Calu3 (cell line): ENCODE data around the gene ACTR2. TPM values are rescaled to one million over a fixed set of nuclear protein-coding genes. Genes with fewer than 3 reads are reported as not detected.

Experiments used
- BruUV-seq: library from RNA; stranded (reverse); fragments of 400-500 nt; replicated peaks from 2 replicates; lab custom pipeline; 2021; lab: Mats Ljungman, UMichigan
- CTCF ChIA-PET: fragments of 300-600 bp; sonication (Branson Sonifier 250); formaldehyde crosslinking; loops from one replicate; lab custom pipeline; 2022; ENCODE audit warnings: antibody characterized with exemption; lab: Charles Lee
- DNase-seq: peaks from one replicate; pipeline ENCODE4 v3.0.0; 2022
- H3K27ac Mint-ChIP-seq: one replicate; pipeline ENCODE4 v1.8.0; 2022; ENCODE audit warnings: mixed read lengths; ENCODE audit not compliant: unreplicated experiment
- H3K27me3 Mint-ChIP-seq: one replicate; pipeline ENCODE4 v1.8.0; 2022; ENCODE audit warnings: mixed read lengths; ENCODE audit not compliant: unreplicated experiment
- H3K36me3 Mint-ChIP-seq: one replicate; pipeline ENCODE4 v1.8.0; 2022; ENCODE audit warnings: mild to moderate bottlenecking, moderate library complexity, mixed read lengths; ENCODE audit not compliant: insufficient read depth, unreplicated experiment
- H3K4me1 Mint-ChIP-seq: one replicate; pipeline ENCODE4 v1.8.0; 2022; ENCODE audit warnings: mild to moderate bottlenecking, low read depth, mixed read lengths; ENCODE audit not compliant: unreplicated experiment
- H3K4me3 Mint-ChIP-seq: one replicate; pipeline ENCODE4 v1.8.0; 2022; ENCODE audit warnings: mild to moderate bottlenecking, low read depth, moderate library complexity, mixed read lengths; ENCODE audit not compliant: unreplicated experiment
- H3K9me3 Mint-ChIP-seq: one replicate; pipeline ENCODE4 v1.8.0; 2022; ENCODE audit warnings: low read depth, mixed read lengths; ENCODE audit not compliant: unreplicated experiment
- CTCF ChIP-seq: fragments of 200-600 bp; IDR thresholded peaks from one replicate; pipeline ENCODE4 v1.8.0; 2022; ENCODE audit warnings: antibody characterized with exemption; ENCODE audit not compliant: unreplicated experiment
- intact Hi-C: fragments of 100-400 bp; cut with micrococcal nuclease; formaldehyde crosslinking; loops from one replicate; pipeline ENCODE4 v1.10.0; 2022; ENCODE audit not compliant: unreplicated experiment
- total RNA-seq: library from RNA; stranded (reverse); gene quantifications from 2 replicates; pipeline ENCODE4 v1.2.3, GENCODE V29; 2022

The ACTR2 gene
- total RNA-seq, 1 experiment from 2014 or later = 240 TPM

DNA sequence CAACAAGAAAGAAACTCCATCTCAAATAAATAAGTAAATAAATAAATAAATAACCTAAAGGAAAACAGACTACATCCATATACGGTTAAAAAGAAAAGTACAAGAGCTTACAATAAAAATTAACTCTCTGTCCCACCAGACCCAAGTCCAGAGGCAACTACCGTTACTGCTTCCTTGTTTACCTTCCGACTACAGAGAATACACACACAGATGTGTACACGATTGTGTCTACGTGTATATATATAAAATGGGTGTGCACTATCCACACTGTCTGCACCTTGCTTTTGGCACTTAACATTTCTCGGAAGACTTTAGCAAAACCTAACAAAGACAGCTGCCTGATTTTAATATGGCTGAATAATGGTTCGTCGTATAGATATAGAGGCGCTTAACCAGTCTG lies 69.9 kb downstream of the ACTR2 start:
- no peak overlapping the region for H3K27ac Mint-ChIP-seq
- intact Hi-C loops = no loop called here
- no peak for TF ChIP-seq CTCF
- no peaks in the 10 kb centered on the region for H3K27me3 Mint-ChIP-seq
- peaks cover 5% of the 10 kb centered on the region for H3K36me3 Mint-ChIP-seq
- H3K9me3 Mint-ChIP-seq = no peaks in the 10 kb centered on the region
- CTCF ChIA-PET = interaction anchor here (1.2 kb wide), 1 partner anchor 99 kb away, joined by 3 read pairs; no protein-coding TSS in a partner anchor
- no peak for DNase-seq
- H3K4me3 Mint-ChIP-seq = no peak overlapping the region
- no peaks in the 10 kb centered on the region for H3K4me1 Mint-ChIP-seq
- no TSS peak for BruUV-seq

DNA sequence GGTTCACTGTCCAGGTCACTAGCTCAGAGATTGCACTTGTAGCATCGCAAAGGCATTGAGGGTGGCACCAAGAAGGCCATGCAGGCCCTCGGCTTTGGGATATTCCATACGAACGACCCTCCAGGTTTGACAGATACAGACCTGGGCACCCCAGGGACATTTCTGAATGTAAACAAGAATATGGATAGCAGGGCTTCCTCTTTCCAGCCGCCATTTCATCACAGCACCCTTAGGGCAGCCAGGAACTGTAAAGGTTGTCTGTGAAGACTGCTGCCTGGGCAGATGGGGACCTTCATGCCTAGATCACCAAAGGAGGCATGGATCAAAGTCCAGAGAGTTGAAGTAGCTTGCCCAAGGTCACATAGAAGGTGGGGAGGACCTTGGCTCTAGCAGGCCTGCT lies 70.5 kb downstream of the ACTR2 start:
- Mint-ChIP-seq H3K36me3 (peaks cover 5% of the 10 kb centered on the region), H3K9me3 (no peaks in the 10 kb centered on the region), H3K4me1 (no peaks in the 10 kb centered on the region), H3K4me3 (no peak overlapping the region), H3K27ac (no peak overlapping the region), H3K27me3 (no peaks in the 10 kb centered on the region)
- BruUV-seq = no TSS peak
- no peak for DNase-seq
- TF ChIP-seq CTCF = no peak
- intact Hi-C loops = no loop called here
- CTCF ChIA-PET = interaction anchor here (1.2 kb wide), 1 partner anchor 99 kb away, joined by 3 read pairs; no protein-coding TSS in a partner anchor

DNA sequence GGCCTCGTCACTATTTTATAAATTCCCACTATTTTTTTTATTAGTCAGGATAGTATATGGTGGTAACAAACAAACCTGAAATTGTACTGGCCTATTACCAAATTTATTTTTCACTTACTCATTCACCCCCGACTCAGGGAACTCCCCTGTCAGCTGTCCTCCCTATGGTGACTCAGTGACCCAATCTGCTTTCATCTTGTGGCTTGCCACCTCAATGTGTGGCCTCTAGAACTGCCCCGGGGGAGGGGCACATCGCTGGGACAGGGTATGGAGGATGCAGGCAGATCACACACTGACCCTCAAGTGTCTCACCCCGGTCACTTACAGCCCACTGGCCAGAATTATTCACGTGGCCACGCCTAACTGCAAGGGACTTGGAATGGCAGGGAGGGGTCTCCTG lies 71.6 kb downstream of the ACTR2 start:
- no peak for TF ChIP-seq CTCF
- Mint-ChIP-seq H3K36me3 (peaks cover 4% of the 10 kb centered on the region), H3K27me3 (no peaks in the 10 kb centered on the region), H3K9me3 (no peaks in the 10 kb centered on the region), H3K4me1 (no peaks in the 10 kb centered on the region), H3K27ac (no peak overlapping the region), H3K4me3 (no peak overlapping the region)
- intact Hi-C loops = no loop called here
- CTCF ChIA-PET = no interaction called here
- no peak for DNase-seq
- BruUV-seq = no TSS peak

DNA sequence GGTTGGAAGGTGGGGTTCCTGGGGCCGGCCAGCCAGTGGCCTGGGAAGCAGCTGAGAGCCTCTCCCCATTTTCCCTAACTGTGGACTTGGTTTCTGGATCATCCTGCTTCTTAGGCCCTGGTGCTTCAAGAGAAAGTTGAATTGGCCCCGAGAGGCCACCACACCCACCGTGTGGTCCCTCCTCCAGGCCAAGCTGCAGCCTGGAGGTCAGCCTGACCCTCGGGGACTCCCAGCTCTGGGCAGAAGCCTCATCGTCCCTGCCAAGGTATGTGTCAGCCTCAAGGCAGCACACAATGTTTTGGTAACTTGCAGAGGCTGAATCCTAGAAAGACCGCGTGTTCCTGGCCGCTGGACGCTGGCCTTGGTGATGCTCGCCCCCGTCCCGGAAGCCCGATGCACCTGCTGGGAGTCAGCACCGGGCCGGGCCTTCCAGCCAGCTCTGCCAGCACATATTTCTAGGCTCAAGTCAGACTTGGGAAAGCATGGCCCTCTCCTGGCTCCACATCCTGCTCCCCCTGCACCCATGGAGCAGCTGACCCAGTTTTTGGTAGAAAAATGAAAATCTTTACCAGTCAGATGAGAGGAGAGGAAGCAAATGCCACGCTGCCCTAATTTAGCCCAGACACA lies 72.6 kb downstream of the ACTR2 start:
- Mint-ChIP-seq H3K27me3 (no peaks in the 10 kb centered on the region), H3K36me3 (no peaks in the 10 kb centered on the region), H3K4me3 (no peak overlapping the region), H3K4me1 (no peaks in the 10 kb centered on the region), H3K9me3 (no peaks in the 10 kb centered on the region), H3K27ac (no peak overlapping the region)
- no peak for TF ChIP-seq CTCF
- CTCF ChIA-PET = no interaction called here
- DNase-seq = no peak
- intact Hi-C loops = no loop called here
- no TSS peak for BruUV-seq
